ENCODE measurements around the gene TSC1. TPM values are rescaled to one million over a fixed set of nuclear protein-coding genes. Genes with fewer than 3 reads are reported as not detected.
"Not testable (repeated sequence)": the region's sequence is repeated elsewhere in the genome, so short reads cannot be mapped to it uniquely, and the experiment has no call there.

The TSC1 gene
- total RNA-seq, 2 experiments from 2014 or later = 23.9 to 28.6 TPM

DNA sequence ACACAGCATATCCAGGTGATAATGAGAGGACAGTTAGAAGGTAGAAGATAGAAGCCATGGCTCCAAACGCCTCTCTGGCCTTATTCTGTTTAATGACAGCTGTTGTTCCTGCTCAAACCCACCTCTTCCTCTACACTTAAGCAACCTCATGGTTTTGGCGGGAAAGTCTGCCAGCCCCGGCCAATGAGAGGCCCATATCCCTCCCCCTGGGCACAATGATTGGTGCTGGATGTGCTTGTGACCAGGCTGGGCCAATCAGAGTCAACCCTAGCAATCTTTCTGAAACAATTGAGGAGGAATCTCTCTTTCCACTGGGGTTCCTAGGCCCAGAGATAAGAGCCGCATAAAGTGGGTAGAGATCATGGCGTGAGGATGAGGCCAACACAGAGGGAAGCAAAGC is 29.3 kb upstream of the TSC1 start:
- ChIA-PET POLR2A (no interaction called here), CTCF (interaction anchor here (1.0 to 2.7 kb wide), 3 partner anchors 18 to 66 kb away, joined by 3 to 11 read pairs (median 5); no protein-coding TSS in a partner anchor)
- no peak overlapping the region for H3K27ac Mint-ChIP-seq
- no peaks in the 10 kb centered on the region for H3K36me3 Mint-ChIP-seq (ENCODE audit: low read depth)
- ATAC-seq = peak; percentile 64
- no peak overlapping the region for H3K4me3 Mint-ChIP-seq
- intact Hi-C loops (cut with DNase I, micrococcal nuclease) = loop anchor here (2.0 to 10.0 kb wide), 3 partner anchors 171 to 563 kb away; partner anchors contain the start of gene CFAP77 (in 2 of the 2)
- no peaks in the 10 kb centered on the region for H3K9me3 Mint-ChIP-seq (ENCODE audit: low read depth)
- DNase-seq = peak; percentile 51
- H3K27me3 Mint-ChIP-seq = peaks cover 18% of the 10 kb centered on the region
- H3K4me1 Mint-ChIP-seq = peaks cover 4% of the 10 kb centered on the region

DNA sequence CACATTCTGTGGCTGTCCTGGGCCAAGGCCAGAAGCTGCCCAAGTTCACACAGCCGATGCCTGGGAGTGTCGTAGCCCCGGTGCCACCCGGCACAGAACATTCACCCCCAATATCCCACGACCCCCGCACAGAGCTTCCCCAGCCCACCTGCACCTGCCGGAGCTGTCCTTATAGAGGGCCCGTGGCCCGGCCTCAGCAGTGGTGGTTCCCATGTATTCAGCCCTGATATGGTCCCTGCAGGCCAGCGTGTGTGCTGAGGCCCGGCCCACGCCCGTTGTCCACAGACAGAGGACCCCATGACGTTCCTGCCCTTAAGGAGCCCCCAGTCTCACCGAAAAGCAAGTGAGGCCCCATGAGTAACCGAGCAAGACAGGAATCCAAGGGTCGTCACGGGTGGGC is 28.8 kb upstream of the TSC1 start:
- no peak for ATAC-seq
- H3K4me3 Mint-ChIP-seq = no peak overlapping the region
- H3K9me3 Mint-ChIP-seq (ENCODE audit: low read depth) = no peaks in the 10 kb centered on the region
- H3K27ac Mint-ChIP-seq = no peak overlapping the region
- POLR2A ChIA-PET = no interaction called here
- intact Hi-C loops (cut with DNase I, micrococcal nuclease) = loop anchor here (2.0 to 10.0 kb wide), 3 partner anchors 171 to 562 kb away; partner anchors contain the start of gene CFAP77 (in 2 of the 2)
- CTCF ChIA-PET = interaction anchor here (1.0 to 2.7 kb wide), 3 partner anchors 18 to 65 kb away, joined by 3 to 11 read pairs (median 5); no protein-coding TSS in a partner anchor
- no peak for DNase-seq
- H3K4me1 Mint-ChIP-seq = no peaks in the 10 kb centered on the region
- no peaks in the 10 kb centered on the region for H3K36me3 Mint-ChIP-seq (ENCODE audit: low read depth)
- peaks cover 14% of the 10 kb centered on the region for H3K27me3 Mint-ChIP-seq

DNA sequence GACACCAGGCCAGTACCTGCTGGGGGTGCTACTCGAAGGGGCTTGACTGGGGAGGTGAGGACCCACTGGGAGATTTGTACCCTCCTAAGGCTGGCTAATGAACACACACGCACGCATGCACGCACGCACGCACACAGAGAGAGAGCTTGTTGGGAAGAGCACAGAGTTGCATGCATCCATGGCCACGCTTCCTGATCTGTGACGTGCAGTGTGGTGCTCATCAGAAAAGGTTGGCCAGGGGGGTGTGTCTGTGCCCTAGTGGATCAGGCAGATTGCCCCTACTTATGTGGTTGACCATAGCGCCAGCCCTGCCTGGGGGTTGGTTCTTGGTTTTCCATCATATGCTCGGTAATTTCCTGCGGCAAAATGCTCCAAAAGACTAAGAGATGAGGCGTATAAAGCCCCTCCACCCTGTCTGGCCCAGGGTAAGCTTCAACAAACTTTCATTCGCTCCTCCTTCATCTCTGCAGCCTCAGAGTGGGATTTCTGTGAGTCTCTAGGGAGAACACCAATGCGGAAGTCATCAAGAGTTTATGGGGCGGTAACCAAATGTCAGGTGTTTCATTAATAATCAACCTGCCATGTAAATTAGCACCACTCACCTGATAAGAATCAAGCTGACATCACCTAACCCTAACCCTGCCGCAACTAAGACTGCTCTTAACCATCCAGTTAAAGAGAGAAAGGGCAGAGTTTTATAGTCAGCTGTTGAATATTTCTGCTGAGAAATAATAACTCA is 26.1 kb upstream of the TSC1 start:
- Mint-ChIP-seq H3K9me3 (ENCODE audit: low read depth) (no peaks in the 10 kb centered on the region), H3K36me3 (ENCODE audit: low read depth) (no peaks in the 10 kb centered on the region), H3K4me3 (no peak overlapping the region), H3K27me3 (peaks cover 9% of the 10 kb centered on the region), H3K4me1 (no peaks in the 10 kb centered on the region), H3K27ac (no peak overlapping the region)
- DNase-seq (no peak), ATAC-seq (no peak)
- CTCF ChIA-PET = interaction anchor here (0.6 to 1.5 kb wide), 4 partner anchors 13 to 470 kb away, joined by 3 to 4 read pairs (median 3); no protein-coding TSS in a partner anchor
- POLR2A ChIA-PET = no interaction called here
- intact Hi-C loops (cut with DNase I, micrococcal nuclease) = loop anchor here (5.0 to 10.0 kb wide), 2 partner anchors 168 to 556 kb away; partner anchors contain the start of gene CFAP77 (in 1 of the 2)

DNA sequence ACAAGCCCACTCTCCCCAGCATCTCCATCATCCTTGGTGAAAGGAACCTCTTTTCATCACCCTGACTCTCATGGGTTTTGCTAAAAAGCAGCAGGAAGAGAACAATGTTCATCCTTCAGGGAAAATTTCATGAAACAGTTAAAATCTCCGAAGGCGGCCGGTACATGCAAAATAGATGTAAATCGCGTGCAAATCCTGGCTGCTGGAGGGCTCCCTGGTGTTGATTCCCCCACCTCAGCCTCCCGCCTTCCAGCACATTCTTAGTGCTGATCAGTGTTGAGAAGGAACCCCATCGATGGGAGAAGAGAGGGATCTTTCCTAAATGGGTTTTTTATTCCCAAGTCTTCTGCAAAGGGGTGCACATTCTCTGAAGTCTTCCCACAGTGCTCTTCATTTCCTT is 25.4 kb upstream of the TSC1 start:
- Mint-ChIP-seq H3K27ac (no peak overlapping the region), H3K9me3 (ENCODE audit: low read depth) (no peaks in the 10 kb centered on the region), H3K4me3 (no peak overlapping the region), H3K27me3 (peaks cover 7% of the 10 kb centered on the region), H3K4me1 (no peaks in the 10 kb centered on the region), H3K36me3 (ENCODE audit: low read depth) (no peaks in the 10 kb centered on the region)
- POLR2A ChIA-PET = no interaction called here
- ATAC-seq (no peak), DNase-seq (no peak)
- CTCF ChIA-PET = interaction anchor here (0.6 kb wide), 2 partner anchors 193 to 470 kb away, joined by 3 read pairs; no protein-coding TSS in a partner anchor
- intact Hi-C loops (cut with DNase I, micrococcal nuclease) = loop anchor here (5.0 to 10.0 kb wide), 2 partner anchors 167 to 555 kb away; partner anchors contain the start of gene CFAP77 (in 1 of the 2)

DNA sequence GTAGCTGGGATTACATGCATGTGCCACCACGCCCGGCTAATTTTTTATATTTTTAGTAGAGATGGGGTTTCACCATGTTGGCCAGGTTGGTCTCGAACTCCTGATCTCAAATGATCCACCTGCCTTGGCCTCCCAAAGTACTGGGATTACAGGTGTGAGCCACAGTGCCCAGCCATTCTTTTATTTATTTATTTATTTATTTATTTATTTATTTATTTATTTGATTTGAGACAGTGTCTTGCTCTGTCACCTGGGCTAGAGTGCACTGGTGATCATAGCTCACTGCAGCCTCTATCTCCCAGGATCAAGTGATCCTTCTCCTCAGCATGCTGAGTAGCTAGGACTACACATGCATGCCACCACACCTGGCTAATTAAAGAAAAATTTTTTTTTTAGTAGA is 23.5 kb upstream of the TSC1 start:
- H3K27ac Mint-ChIP-seq; CTCF ChIA-PET; H3K4me3 Mint-ChIP-seq; H3K9me3 Mint-ChIP-seq (ENCODE audit: low read depth); H3K36me3 Mint-ChIP-seq (ENCODE audit: low read depth); DNase-seq; ATAC-seq; intact Hi-C loops (cut with DNase I, micrococcal nuclease); H3K27me3 Mint-ChIP-seq; H3K4me1 Mint-ChIP-seq; POLR2A ChIA-PET: not testable (repeated sequence)

DNA sequence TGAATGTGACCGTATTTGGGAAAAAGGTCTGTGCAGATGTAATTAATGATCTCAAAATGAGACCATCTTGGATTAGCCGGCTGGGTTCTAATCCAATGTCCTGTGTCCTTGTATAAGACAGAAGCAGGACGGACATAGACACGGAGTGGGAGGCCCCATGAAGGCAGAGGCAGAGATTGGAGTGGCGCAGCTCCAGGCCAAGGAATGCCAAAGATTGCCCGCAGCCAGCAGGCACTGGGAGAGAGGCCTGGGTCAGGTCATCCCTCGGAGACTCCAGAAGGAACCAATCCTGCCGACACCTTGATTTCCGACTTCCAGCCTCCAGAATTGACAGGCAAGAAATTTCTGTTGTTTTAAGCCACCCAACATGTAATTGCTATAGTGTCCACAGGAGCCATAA is 21.1 kb upstream of the TSC1 start:
- no peak overlapping the region for H3K4me3 Mint-ChIP-seq
- no peaks in the 10 kb centered on the region for H3K36me3 Mint-ChIP-seq (ENCODE audit: low read depth)
- H3K27ac Mint-ChIP-seq = no peak overlapping the region
- H3K27me3 Mint-ChIP-seq = peaks cover 3% of the 10 kb centered on the region
- POLR2A ChIA-PET = no interaction called here
- ATAC-seq (no peak), DNase-seq (no peak)
- intact Hi-C loops (cut with DNase I, micrococcal nuclease) = no loop called here
- no peaks in the 10 kb centered on the region for H3K4me1 Mint-ChIP-seq
- CTCF ChIA-PET = no interaction called here
- H3K9me3 Mint-ChIP-seq (ENCODE audit: low read depth) = no peaks in the 10 kb centered on the region

DNA sequence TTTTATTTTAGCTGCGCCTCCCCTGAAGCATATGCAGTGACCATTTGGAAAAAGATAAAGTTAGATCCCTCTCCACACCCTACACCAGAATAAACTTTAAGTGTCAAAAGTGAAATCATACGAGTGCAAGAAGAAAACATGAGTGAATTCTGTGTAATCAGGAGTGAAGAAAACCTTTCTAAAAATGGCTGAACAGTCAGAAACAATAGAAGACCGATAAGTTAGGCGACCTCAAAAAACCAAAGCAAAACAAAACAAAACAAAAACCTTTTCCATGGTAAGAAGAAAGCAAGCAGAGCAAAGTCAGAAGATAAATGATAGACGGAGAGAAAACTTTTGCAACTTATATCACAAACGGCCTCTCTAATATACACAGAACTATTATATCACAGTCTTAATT is 16.6 kb upstream of the TSC1 start:
- H3K4me1 Mint-ChIP-seq = no peaks in the 10 kb centered on the region
- no peak for ATAC-seq
- CTCF ChIA-PET = no interaction called here
- POLR2A ChIA-PET = no interaction called here
- intact Hi-C loops (cut with DNase I, micrococcal nuclease) = no loop called here
- no peak for DNase-seq
- H3K4me3 Mint-ChIP-seq = no peak overlapping the region
- H3K27me3 Mint-ChIP-seq = peaks cover 14% of the 10 kb centered on the region
- peaks cover 3% of the 10 kb centered on the region for H3K9me3 Mint-ChIP-seq (ENCODE audit: low read depth)
- no peak overlapping the region for H3K27ac Mint-ChIP-seq
- H3K36me3 Mint-ChIP-seq (ENCODE audit: low read depth) = no peaks in the 10 kb centered on the region

DNA sequence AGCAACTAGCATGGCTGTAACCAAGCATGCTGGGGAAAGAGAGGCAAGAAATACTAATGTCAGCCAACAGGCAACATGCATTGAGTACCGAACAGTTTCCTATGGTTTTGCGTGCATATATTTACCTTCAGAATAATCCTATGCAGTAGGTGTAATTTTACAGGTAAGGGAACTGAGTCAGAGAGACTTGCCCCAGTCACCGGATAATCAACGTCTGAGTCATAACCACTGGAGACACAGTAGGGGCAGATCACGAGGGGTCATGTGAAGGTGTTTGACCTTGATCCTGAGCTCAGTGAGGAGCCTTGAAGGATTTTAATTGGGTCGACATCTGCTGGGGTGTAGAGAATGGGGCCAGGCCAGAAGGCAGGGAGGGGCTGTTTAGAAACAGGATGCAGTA is 13.4 kb upstream of the TSC1 start:
- ChIA-PET POLR2A (no interaction called here), CTCF (interaction anchor here (0.9 to 1.0 kb wide), 2 partner anchors 20 to 56 kb away, joined by 3 read pairs; no protein-coding TSS in a partner anchor)
- Mint-ChIP-seq H3K36me3 (ENCODE audit: low read depth) (no peaks in the 10 kb centered on the region), H3K9me3 (ENCODE audit: low read depth) (peaks cover 8% of the 10 kb centered on the region), H3K27ac (no peak overlapping the region), H3K4me3 (no peak overlapping the region), H3K4me1 (no peaks in the 10 kb centered on the region), H3K27me3 (peaks cover 14% of the 10 kb centered on the region)
- DNase-seq (no peak), ATAC-seq (no peak)
- intact Hi-C loops (cut with DNase I, micrococcal nuclease) = no loop called here

DNA sequence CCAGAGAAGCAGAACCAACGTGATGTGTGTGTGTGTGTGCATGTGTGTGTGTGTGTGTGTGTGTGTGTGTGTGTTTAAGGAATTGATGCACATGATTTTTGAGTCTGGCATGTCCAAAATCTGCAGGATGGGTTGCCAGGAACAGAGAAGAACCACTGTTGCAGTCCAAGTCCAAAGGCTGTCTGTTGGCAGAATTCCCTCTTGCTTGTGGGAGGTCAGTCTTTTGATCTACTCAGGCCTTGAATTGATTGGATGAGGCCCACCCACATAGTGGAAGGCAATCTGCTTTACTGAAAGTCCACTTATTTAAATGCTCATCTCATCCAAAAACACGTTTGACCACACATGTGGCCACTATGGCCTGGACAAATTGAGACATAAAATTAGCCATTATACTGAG is 11.4 kb upstream of the TSC1 start:
- H3K4me1 Mint-ChIP-seq = no peaks in the 10 kb centered on the region
- DNase-seq (no peak), ATAC-seq (no peak)
- intact Hi-C loops (cut with DNase I, micrococcal nuclease) = no loop called here
- H3K27ac Mint-ChIP-seq = no peak overlapping the region
- H3K9me3 Mint-ChIP-seq (ENCODE audit: low read depth) = peaks cover 8% of the 10 kb centered on the region
- POLR2A ChIA-PET = no interaction called here
- CTCF ChIA-PET = interaction anchor here (0.5 to 0.6 kb wide), 2 partner anchors 501 to 533 kb away, joined by 3 read pairs; no protein-coding TSS in a partner anchor
- peaks cover 11% of the 10 kb centered on the region for H3K27me3 Mint-ChIP-seq
- no peak overlapping the region for H3K4me3 Mint-ChIP-seq
- H3K36me3 Mint-ChIP-seq (ENCODE audit: low read depth) = no peaks in the 10 kb centered on the region

DNA sequence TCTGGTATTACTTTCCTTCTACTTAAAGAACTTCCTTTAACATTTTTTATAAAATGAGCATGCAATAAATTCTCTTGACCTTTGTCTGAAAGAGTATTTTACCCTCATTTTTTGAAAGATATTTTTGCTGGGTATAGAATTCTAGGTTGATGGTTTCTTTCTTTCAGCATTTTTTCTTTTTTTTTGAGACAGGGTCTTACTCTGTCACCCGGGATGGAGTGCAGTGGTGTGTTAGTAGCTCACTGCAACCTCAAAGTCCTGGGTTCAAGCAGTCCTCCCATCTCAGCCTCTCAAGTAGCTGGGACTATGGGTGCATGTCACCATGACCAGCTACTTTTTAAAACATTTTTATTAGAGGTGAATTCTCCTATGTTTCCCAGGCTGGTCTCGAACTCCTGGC is 10.7 kb upstream of the TSC1 start:
- peaks cover 8% of the 10 kb centered on the region for H3K9me3 Mint-ChIP-seq (ENCODE audit: low read depth)
- ChIA-PET POLR2A (no interaction called here), CTCF (interaction anchor here (0.5 to 0.7 kb wide), 2 partner anchors 500 to 951 kb away, joined by 3 read pairs; no protein-coding TSS in a partner anchor)
- no peaks in the 10 kb centered on the region for H3K4me1 Mint-ChIP-seq
- intact Hi-C loops (cut with DNase I, micrococcal nuclease) = no loop called here
- no peak for DNase-seq
- H3K27me3 Mint-ChIP-seq = peaks cover 10% of the 10 kb centered on the region
- H3K4me3 Mint-ChIP-seq = no peak overlapping the region
- H3K27ac Mint-ChIP-seq = no peak overlapping the region
- ATAC-seq = no peak
- H3K36me3 Mint-ChIP-seq (ENCODE audit: low read depth) = no peaks in the 10 kb centered on the region

DNA sequence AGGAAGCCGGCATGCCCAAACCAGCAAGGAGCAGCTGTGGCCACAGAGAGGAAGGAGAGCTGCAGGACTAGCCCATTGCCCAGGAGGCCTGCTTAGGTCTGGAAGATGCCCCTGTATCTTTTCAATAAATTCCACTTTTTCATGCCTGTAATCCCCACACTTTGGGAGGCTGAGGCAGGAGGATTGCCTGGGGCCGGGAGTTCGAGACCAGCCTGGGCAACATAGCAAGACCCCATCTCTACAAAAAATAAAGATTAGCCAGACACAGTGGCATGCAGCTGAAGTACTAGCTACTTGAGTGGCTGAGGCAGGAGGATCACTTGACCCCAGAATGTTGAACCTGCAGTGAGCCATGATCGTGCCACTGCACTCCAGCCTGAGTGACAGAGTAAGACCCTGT is 5.3 kb upstream of the TSC1 start:
- Mint-ChIP-seq H3K4me1 (peaks cover 7% of the 10 kb centered on the region), H3K36me3 (ENCODE audit: low read depth) (no peaks in the 10 kb centered on the region), H3K27me3 (no peaks in the 10 kb centered on the region), H3K4me3 (no peak overlapping the region), H3K27ac (no peak overlapping the region), H3K9me3 (ENCODE audit: low read depth) (no peaks in the 10 kb centered on the region)
- no peak for ATAC-seq
- no peak for DNase-seq
- CTCF ChIA-PET = interaction anchor here (0.9 kb wide), 1 partner anchor 22 kb away, joined by 3 read pairs; no protein-coding TSS in a partner anchor
- intact Hi-C loops (cut with DNase I, micrococcal nuclease) = no loop called here
- POLR2A ChIA-PET = no interaction called here

DNA sequence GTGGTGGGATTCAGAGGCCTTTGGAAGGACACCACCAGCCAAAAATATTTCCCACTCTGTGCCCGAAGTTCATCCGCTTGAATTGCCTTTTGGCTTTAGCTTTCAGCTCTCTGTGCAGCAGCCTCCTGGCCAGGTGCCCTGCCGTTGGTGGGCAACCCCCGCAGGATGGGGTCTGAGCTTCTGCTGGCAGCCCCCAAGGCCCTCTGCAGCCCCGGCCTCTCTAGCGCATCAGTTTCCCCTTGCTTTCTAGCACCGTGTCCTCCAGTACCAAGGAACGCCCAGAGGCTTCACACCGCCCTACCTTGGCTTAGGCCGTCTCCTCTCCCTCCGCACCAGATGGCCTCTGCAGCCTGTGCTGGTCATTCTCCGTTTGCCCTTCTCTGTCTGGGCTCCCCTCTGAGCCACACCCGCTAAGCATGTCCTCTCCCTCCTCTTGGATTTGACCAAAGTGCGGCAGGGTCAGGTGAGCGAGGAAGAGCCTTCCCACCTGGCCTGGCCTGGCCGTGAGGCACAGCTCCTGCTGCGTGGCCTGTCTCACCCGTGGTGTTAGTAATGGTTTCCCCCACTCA is 4.2 kb upstream of the TSC1 start:
- H3K9me3 Mint-ChIP-seq (ENCODE audit: low read depth) = no peaks in the 10 kb centered on the region
- intact Hi-C loops (cut with DNase I, micrococcal nuclease) = no loop called here

More for the DNA sequence above, 4.2 kb upstream of the TSC1 start:
- no peak overlapping the region for H3K27ac Mint-ChIP-seq
- ATAC-seq (no peak), DNase-seq (no peak)
- CTCF ChIA-PET = interaction anchor here (0.7 kb wide), 1 partner anchor 29 kb away, joined by 4 read pairs; no protein-coding TSS in a partner anchor
- no peak overlapping the region for H3K4me3 Mint-ChIP-seq
- no peaks in the 10 kb centered on the region for H3K36me3 Mint-ChIP-seq (ENCODE audit: low read depth)
- H3K27me3 Mint-ChIP-seq = no peaks in the 10 kb centered on the region
- peaks cover 10% of the 10 kb centered on the region for H3K4me1 Mint-ChIP-seq
- POLR2A ChIA-PET = no interaction called here

Measured in activated CD4-positive, alpha-beta T cell treated with anti-CD3 and anti-CD28 coated beads for 36 hours (primary cell).